ENCODE data around the gene UBE2F.

GRCh38 chr2:238066218-238066617, 99.4 kb downstream of the UBE2F start:
- TF ChIP-seq, protein P1, sequence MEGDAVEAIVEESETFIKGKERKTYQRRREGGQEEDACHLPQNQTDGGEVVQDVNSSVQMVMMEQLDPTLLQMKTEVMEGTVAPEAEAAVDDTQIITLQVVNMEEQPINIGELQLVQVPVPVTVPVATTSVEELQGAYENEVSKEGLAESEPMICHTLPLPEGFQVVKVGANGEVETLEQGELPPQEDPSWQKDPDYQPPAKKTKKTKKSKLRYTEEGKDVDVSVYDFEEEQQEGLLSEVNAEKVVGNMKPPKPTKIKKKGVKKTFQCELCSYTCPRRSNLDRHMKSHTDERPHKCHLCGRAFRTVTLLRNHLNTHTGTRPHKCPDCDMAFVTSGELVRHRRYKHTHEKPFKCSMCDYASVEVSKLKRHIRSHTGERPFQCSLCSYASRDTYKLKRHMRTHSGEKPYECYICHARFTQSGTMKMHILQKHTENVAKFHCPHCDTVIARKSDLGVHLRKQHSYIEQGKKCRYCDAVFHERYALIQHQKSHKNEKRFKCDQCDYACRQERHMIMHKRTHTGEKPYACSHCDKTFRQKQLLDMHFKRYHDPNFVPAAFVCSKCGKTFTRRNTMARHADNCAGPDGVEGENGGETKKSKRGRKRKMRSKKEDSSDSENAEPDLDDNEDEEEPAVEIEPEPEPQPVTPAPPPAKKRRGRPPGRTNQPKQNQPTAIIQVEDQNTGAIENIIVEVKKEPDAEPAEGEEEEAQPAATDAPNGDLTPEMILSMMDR (IDR thresholded peaks at IDR 0.05): no peak
- no peak for TF ChIP-seq POLR2A (IDR thresholded peaks at IDR 0.05)
- TF ChIP-seq POLR2AphosphoS5 (IDR thresholded peaks at IDR 0.05): no peak
